Measurements from ENCODE around the gene SH3RF2.

The SH3RF2 gene

GRCh38 chr5:146050086-146050485, 113.7 kb downstream of the SH3RF2 start:
- DNase-seq, result no peak

GRCh38 chr5:146051678-146052077, 115.3 kb downstream of the SH3RF2 start:
- no peak for DNase-seq

GRCh38 chr5:146052780-146053179, 116.4 kb downstream of the SH3RF2 start:
- no peak for DNase-seq

- no peak for DNase-seq
These were observed 119.1 kb downstream of the SH3RF2 start for GRCh38 chr5:146055432-146055831.

GRCh38 chr5:146059460-146060220, 123.3 kb downstream of the SH3RF2 start:
- no peak for DNase-seq

GRCh38 chr5:146060221-146060585, 123.8 kb downstream of the SH3RF2 start:
- no peak for DNase-seq

- DNase-seq, result no peak
These were observed 130.6 kb downstream of the SH3RF2 start for GRCh38 chr5:146066968-146067367.

- no peak for DNase-seq
These were observed 131.8 kb downstream of the SH3RF2 start for GRCh38 chr5:146068206-146068605.

- DNase-seq, result no peak
These were observed 132.8 kb downstream of the SH3RF2 start for GRCh38 chr5:146068977-146069779.

- no peak for DNase-seq
These were observed 133.4 kb downstream of the SH3RF2 start for GRCh38 chr5:146069780-146070099.

GRCh38 chr5:146070746-146071145, 134.4 kb downstream of the SH3RF2 start:
- DNase-seq, result no peak

GRCh38 chr5:146071171-146071570, 134.8 kb downstream of the SH3RF2 start:
- no peak for DNase-seq

GRCh38 chr5:146072595-146072994, 136.2 kb downstream of the SH3RF2 start:
- DNase-seq, result no peak

- no peak for DNase-seq
These were observed 137.0 kb downstream of the SH3RF2 start for GRCh38 chr5:146073239-146073900.

- no peak for DNase-seq
These were observed 139.7 kb downstream of the SH3RF2 start for GRCh38 chr5:146076028-146076427.

- no peak for DNase-seq
These were observed 140.1 kb downstream of the SH3RF2 start for GRCh38 chr5:146076455-146076854.

- DNase-seq, result no peak
These were observed 142.2 kb downstream of the SH3RF2 start for GRCh38 chr5:146078566-146078965.

- DNase-seq, result no peak
These were observed 143.5 kb downstream of the SH3RF2 start for GRCh38 chr5:146079695-146080373.

GRCh38 chr5:146081556-146081955, 145.2 kb downstream of the SH3RF2 start:
- DNase-seq, result no peak

- DNase-seq, result no peak
These were observed 146.4 kb downstream of the SH3RF2 start for GRCh38 chr5:146082798-146083197.

GRCh38 chr5:146084376-146084775, 148.0 kb downstream of the SH3RF2 start:
- DNase-seq, result no peak

GRCh38 chr5:146088098-146088497, 151.7 kb downstream of the SH3RF2 start:
- DNase-seq, result no peak

GRCh38 chr5:146089287-146089686, 152.9 kb downstream of the SH3RF2 start:
- no peak for DNase-seq

Data from NCI-H774 (cell line).